Stomach smooth muscle (tissue), 2 donors: Measurements from ENCODE around the gene ALG3.

Experiments
- H3K27ac ChIP-seq: one replicate; pipeline ENCODE4 v1.7.0; 2013; ENCODE audit warnings: mild to moderate bottlenecking, low read length, inconsistent platforms
- H3K27me3 ChIP-seq, 2 donors: one replicate each; pipeline ENCODE4 v1.7.0; 2013; ENCODE audit warnings: low read length in 2 of 2; ENCODE audit not compliant: insufficient read depth in 2 of 2, control insufficient read depth in 1 of 2
- H3K36me3 ChIP-seq, 2 donors: one replicate each; pipeline ENCODE4 v1.7.0; 2013; ENCODE audit warnings: low read length in 2 of 2; ENCODE audit not compliant: control insufficient read depth in 2 of 2, insufficient read depth in 2 of 2
- H3K4me1 ChIP-seq: one replicate; pipeline ENCODE4 v1.7.0; 2013; ENCODE audit warnings: low read length; ENCODE audit not compliant: control insufficient read depth, insufficient read depth
- H3K4me3 ChIP-seq, 2 donors: one replicate each; pipeline ENCODE4 v1.7.0; 2013; ENCODE audit warnings: low read length in 2 of 2
- H3K9ac ChIP-seq, 2 donors: one replicate each; pipeline ENCODE4 v1.7.0; 2013; ENCODE audit warnings: low read length in 2 of 2, mild to moderate bottlenecking in 1 of 2
- H3K9me3 ChIP-seq, 2 donors: one replicate each; pipeline ENCODE4 v1.7.0; 2013; ENCODE audit warnings: low read length in 2 of 2; ENCODE audit not compliant: control insufficient read depth in 2 of 2
- donor health status: healthy.
- donor health status: Pancreatic carcinoma.

Gene ALG3

DNA sequence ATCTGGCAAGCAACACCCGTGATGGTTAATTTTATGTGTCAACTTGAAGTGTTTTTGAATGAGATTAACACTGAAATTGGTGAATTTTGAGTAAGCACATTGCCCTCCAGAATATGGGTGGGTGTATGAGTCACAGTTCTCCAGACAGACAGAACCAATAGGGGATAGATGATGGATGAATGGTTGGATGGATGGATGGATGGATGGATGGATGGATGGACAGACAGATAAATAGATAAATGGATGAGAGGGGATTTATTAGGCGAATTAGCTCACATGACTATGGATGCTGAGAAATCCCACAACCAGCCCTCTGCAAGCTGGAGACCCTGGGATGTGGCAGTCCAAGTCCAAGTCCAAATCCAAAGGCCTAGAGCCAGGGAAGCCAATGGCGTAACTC is 24.8 kb downstream of the ALG3 start:
- peaks cover 26 to 29% of the 10 kb centered on the region in 2 donors for H3K27me3 ChIP-seq
- H3K27ac ChIP-seq, result no peak overlapping the region
- peaks cover 5% of the 10 kb centered on the region for H3K4me1 ChIP-seq

GRCh38 chr3:184222521-184222920 is 26.2 kb downstream of the ALG3 start:
- Histone ChIP-seq H3K9me3 (no peaks in the 10 kb centered on the region), H3K9ac (no peak overlapping the region), H3K4me3 (no peak overlapping the region), H3K27me3 (peaks cover 15% of the 10 kb centered on the region in 2 donors), H3K36me3 (no peaks in the 10 kb centered on the region), H3K4me1 (no peaks in the 10 kb centered on the region), H3K27ac (no peak overlapping the region)

More for the DNA sequence above, 24.8 kb downstream of the ALG3 start:
- Histone ChIP-seq H3K36me3 (no peaks in the 10 kb centered on the region), H3K4me3 (no peak overlapping the region), H3K9me3 (no peaks in the 10 kb centered on the region), H3K9ac (no peak overlapping the region)

- Histone ChIP-seq H3K4me3 (no peak overlapping the region), H3K27ac (no peak overlapping the region), H3K27me3 (peaks cover 2 to 4% of the 10 kb centered on the region in 2 donors), H3K9ac (no peak overlapping the region), H3K9me3 (no peaks in the 10 kb centered on the region), H3K36me3 (no peaks in the 10 kb centered on the region), H3K4me1 (no peaks in the 10 kb centered on the region)
These were observed 29.9 kb downstream of the ALG3 start for GRCh38 chr3:184218814-184219213.

DNA sequence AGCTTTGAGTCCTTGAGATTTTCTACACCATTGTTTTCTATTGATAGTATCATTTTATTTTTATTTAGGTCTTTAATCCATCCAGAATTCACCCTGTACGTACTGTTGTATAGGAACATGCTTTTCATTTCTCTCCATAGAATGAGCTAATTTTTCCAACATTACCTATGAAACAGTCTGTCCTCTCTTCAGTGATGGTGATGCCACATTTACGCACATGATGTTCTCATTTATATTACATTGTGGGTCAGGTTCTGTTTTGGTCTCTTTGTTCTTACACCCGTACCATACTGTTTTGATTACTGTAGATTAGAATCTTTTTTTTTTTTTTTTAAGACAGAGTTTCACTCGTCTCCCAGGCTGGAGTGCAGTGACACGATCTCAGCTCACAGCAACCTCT is 37.0 kb downstream of the ALG3 start:
- Histone ChIP-seq H3K36me3 (no peaks in the 10 kb centered on the region), H3K4me3 (no peak overlapping the region), H3K4me1 (no peaks in the 10 kb centered on the region), H3K27ac (no peak overlapping the region), H3K9ac (no peak overlapping the region), H3K27me3 (peaks cover 0 to 2% of the 10 kb centered on the region in 2 donors), H3K9me3 (no peaks in the 10 kb centered on the region)

DNA sequence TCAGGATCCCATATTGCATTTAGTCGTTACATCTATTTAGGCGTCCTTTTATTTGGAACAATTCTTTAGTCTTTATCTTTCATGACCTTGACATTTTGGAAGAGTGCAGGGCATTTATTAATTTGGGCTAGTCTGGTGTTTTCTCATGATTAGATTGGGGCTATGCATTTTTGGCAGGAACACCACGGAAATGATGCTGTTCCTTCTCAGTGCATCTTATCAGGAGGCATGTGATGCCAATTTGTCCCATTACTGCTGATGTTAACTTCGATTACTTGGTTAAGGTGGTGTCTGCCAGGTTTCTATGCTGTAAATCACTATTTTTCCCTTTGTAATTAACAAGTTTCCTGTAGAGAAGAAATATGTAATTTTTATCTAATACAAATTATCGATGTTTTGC is 37.5 kb downstream of the ALG3 start:
- no peak overlapping the region for H3K9ac ChIP-seq
- H3K4me3 ChIP-seq, result no peak overlapping the region
- H3K9me3 ChIP-seq, result no peaks in the 10 kb centered on the region
- H3K36me3 ChIP-seq, result no peaks in the 10 kb centered on the region
- H3K27ac ChIP-seq, result no peak overlapping the region
- no peaks in the 10 kb centered on the region for H3K4me1 ChIP-seq
- peaks cover 0 to 4% of the 10 kb centered on the region in 2 donors for H3K27me3 ChIP-seq

GRCh38 chr3:184209146-184209923 is 39.4 kb downstream of the ALG3 start:
- Histone ChIP-seq H3K36me3 (no peaks in the 10 kb centered on the region), H3K4me1 (no peaks in the 10 kb centered on the region)

DNA sequence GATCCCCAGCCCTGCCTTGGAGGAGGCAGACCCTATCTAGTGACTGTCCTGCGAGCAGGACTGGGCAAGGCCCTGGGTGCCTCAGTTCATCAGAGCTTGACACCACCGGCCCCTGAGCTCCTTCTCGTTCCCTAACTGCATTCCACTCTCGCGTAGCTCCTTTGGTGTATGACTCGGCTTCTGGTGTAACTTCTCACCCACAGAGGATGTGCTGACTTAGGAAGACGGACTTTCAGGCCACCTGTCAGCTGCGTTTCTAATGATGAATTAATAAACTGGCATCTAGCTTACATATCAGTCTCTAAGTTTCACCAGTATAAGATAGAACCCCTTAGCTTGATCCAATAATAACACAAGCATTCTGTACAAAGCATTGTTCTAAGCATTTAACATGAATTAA is 45.2 kb downstream of the ALG3 start:
- Histone ChIP-seq H3K9ac (no peak overlapping the region), H3K27me3 (peaks cover 0 to 4% of the 10 kb centered on the region in 2 donors), H3K4me1 (no peaks in the 10 kb centered on the region), H3K27ac (no peak overlapping the region), H3K9me3 (no peaks in the 10 kb centered on the region), H3K4me3 (no peak overlapping the region), H3K36me3 (no peaks in the 10 kb centered on the region)

More at GRCh38 chr3:184209146-184209923, 39.4 kb downstream of the ALG3 start:
- H3K27me3 ChIP-seq, result peaks cover 0 to 4% of the 10 kb centered on the region in 2 donors
- no peak overlapping the region for H3K27ac ChIP-seq
- no peaks in the 10 kb centered on the region for H3K9me3 ChIP-seq
- H3K4me3 ChIP-seq, result no peak overlapping the region
- no peak overlapping the region for H3K9ac ChIP-seq

DNA sequence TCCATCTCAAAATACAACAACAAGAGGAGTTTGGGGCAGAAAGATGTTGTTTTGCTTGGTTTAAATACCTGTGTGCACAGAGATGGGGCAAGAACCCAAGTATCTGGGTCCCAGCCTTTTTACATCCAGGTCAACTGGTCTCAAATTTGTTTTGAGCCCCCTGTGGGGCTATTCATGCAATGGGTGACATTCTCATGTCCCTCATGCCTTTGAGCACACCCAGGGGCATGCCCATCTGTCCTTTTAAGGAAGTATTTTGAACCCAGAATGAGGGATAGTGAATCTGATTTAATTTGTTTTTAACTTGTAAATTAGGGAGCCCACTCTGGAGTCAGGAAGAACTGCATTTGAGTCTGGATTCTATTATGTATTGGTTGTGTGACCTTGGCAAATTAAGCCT is 47.9 kb downstream of the ALG3 start:
- Histone ChIP-seq H3K27ac (no peak overlapping the region), H3K9ac (no peak overlapping the region), H3K36me3 (peaks cover 0 to 4% of the 10 kb centered on the region in 2 donors), H3K4me3 (no peak overlapping the region), H3K27me3 (no peaks in the 10 kb centered on the region), H3K4me1 (no peaks in the 10 kb centered on the region), H3K9me3 (no peaks in the 10 kb centered on the region)

GRCh38 chr3:184198509-184198908 is 50.3 kb downstream of the ALG3 start:
- H3K27me3 ChIP-seq, result no peaks in the 10 kb centered on the region

GRCh38 chr3:184196536-184196935 is 52.2 kb downstream of the ALG3 start:
- Histone ChIP-seq H3K27ac (no peak overlapping the region), H3K9me3 (no peaks in the 10 kb centered on the region), H3K4me1 (no peaks in the 10 kb centered on the region), H3K36me3 (peaks cover 25 to 37% of the 10 kb centered on the region in 2 donors), H3K27me3 (no peaks in the 10 kb centered on the region), H3K4me3 (no peak overlapping the region), H3K9ac (no peak overlapping the region)

More at GRCh38 chr3:184198509-184198908, 50.3 kb downstream of the ALG3 start:
- H3K4me1 ChIP-seq, result no peaks in the 10 kb centered on the region
- peaks cover 13 to 20% of the 10 kb centered on the region in 2 donors for H3K36me3 ChIP-seq
- H3K4me3 ChIP-seq, result no peak overlapping the region
- H3K9me3 ChIP-seq, result no peaks in the 10 kb centered on the region
- H3K9ac ChIP-seq, result no peak overlapping the region
- no peak overlapping the region for H3K27ac ChIP-seq

- H3K4me1 ChIP-seq, result no peaks in the 10 kb centered on the region
- H3K27ac ChIP-seq, result no peak overlapping the region
- H3K9me3 ChIP-seq, result no peaks in the 10 kb centered on the region
- no peaks in the 10 kb centered on the region for H3K27me3 ChIP-seq
- H3K9ac ChIP-seq, result no peak overlapping the region
- no peak overlapping the region for H3K4me3 ChIP-seq
- peaks cover 44 to 58% of the 10 kb centered on the region in 2 donors for H3K36me3 ChIP-seq
These were observed 54.7 kb downstream of the ALG3 start for GRCh38 chr3:184193991-184194539.
